Hippocampal formation (tissue), 2 donors: ENCODE measurements around the gene BSN.
A peak's percentile ranks its signal among the peaks of the same experiment; 100 is the strongest.
"Not testable (repeated sequence)": the region's sequence is repeated elsewhere in the genome, so short reads cannot be mapped to it uniquely, and the experiment has no call there.

Experiments used
- DNase-seq, 2 donors: peaks; one replicate each; lab custom pipeline; 2025; lab: John Stamatoyannopoulos, UW

Gene BSN

DNA sequence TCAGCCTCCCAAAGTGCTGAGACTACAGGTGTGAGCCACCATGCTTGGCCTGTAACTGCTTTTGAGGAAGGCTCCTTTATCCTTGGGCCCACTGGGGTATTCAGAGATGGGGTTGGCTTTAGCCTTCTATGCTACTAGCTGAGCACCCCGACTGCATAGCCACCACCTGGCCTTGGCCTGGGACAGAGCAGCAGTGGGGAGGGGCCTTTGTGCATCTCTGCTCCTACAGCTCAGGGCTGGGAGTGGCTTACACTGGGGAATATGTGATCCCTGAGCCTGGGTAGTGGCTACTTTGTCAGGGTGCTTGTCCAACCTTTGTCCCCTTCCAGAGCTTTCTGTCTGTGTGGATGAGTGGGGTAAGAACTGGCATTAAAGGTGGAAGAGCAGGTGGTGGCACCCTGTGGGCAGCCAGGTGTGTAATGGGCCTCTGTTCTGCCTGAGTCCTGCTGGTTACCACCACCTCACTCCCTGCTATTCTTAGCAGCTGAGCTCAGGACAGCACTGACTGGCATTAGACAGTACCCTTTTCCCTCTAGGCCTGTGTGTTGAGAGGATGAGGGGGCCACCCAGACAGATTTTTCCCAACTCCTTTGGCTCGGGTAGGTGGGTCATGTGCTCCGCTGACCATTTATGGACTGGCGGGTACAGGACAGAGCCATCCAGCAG lies 141.2 kb downstream of the BSN start:
- not testable (repeated sequence) for DNase-seq

DNA sequence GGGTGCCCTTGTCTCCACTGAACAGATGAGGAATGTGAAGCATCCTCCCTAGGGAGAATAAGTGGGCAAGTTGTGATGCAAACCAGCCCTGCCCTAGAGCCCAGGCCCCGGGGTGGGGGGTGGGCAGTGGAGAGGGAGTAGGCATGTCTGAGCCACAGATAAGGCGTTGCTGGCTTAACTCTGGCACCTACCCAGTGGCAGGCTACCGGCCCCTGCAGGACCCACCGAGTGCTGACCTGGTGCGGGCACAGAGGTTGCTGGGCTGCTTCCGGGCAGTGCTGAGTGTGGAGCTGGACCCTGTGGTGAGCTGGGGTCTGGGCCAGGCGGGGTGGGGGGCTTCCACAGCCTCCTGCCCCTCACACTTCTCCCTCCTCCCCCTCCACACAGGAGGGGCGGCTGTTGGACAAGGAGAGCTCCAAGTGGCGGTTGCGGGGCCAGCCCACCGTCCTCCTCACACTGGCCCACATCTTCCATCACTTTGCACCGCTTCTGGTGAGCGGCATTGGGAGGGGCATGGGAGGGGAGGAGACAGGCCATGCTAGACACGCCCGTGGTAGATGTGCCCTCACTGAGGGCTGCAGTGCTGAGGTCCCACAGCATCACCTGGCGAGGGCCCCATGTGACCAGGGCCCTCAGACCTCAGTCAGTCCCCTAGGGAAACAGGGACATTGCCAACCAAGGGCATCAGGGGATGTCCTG lies 145.2 kb downstream of the BSN start:
- no peak for DNase-seq

DNA sequence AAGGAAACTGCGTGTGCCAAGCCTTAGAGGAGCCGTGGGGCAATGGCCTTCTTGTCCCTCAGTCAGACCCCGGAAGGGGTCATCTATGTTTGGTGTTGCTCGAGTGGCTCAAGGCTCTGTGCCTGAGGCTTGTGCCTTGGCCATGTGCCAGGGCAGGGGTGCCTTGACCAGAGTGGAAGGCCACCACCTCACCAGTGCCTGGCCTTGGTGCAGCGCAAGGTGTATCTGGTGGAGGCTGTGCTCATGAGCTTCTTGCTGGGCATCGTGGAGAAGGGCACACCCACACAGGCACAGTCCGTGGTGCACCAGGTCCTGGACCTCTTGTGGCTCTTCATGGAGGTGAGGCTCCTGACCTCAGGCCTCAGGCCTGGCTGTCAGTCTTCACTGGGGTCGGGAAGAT lies 145.7 kb downstream of the BSN start:
- DNase-seq = no peak

DNA sequence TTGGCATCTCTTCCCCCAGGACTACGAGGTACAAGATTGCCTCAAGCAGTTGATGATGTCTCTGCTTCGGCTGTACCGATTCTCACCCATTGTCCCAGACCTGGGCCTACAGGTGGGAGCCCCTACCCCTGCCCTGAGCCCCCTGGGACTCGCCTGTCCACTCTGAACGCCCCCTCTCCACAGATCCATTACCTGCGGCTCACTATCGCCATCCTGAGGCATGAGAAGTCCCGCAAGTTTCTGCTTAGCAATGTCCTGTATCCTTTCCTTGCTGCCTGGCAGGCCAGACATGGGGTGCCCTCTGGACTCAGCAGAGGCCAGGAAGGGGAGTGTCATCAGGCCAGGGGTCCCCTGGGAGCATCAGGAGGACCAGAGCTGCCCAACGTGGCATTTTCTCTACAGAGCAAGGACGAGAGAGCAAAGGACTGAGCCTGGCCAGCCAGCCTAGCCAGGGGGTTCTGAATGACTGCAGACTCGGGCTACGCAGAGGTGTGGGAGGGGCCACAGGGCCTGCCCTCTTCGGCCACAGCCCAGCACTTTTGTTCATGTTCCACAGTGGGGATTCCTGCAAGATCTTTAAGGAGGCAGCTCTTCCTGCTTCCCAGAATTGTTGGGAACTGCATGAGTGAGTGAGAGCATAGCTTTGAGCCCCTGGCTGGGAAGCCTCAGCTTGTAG lies 146.3 kb downstream of the BSN start:
- DNase-seq = no peak

DNA sequence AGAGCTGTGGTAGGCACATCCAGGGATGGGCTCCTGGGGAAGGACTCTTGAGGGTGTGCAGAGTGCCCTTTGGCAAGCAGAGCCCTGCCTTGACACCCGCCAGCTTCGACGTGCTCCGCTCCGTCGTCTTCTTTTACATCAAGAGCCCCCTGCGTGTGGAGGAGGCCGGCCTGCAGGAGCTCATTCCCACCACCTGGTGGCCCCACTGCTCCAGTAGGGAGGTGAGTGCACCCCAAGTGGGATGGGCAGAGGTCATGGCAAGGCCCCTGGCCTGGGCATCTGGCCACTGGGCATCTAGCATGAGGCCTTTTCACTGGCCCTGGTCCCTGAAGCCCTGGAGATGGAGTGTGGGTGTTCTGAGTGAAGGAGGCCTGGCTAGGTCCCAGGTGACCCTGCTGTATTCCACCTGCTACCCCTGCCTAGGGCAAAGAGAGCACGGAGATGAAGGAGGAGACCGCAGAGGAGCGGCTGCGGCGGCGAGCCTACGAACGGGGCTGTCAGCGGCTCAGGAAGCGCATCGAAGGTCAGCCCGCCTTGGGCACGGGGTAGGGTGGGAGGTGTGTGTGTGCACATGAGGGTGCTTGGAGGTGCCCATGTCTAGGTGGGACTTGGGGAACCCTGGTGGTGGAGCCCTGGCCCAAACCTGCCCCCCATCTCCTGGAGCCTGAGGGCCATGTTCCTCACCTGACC lies 147.3 kb downstream of the BSN start:
- no peak for DNase-seq

DNA sequence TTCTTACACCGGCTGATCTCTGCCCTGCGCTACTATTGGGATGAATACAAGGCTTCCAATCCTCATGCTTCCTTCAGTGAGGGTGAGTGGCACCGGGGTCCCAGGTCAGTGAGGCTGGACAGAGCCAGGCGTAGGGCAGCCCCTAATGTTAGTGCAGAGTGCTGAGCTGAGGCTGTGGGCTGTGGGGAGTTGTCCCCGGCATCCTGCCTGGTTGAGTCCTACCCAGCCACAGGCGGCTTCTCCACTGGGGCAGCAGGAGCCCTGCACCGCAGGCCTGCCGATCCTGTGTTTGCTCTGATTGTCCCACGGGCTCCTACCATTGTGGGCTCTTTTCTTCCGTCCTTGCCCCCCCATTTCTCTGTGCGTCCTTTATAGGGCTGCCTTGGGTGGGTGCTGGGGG lies 148.4 kb downstream of the BSN start:
- no peak for DNase-seq

GRCh38 chr3:49703443-49703927 lies 149.2 kb downstream of the BSN start:
- peak in 1 of 2 donors; percentile 31 for DNase-seq

- DNase-seq = no peak
Measured at GRCh38 chr3:49703956-49704355, 149.7 kb downstream of the BSN start.

DNA sequence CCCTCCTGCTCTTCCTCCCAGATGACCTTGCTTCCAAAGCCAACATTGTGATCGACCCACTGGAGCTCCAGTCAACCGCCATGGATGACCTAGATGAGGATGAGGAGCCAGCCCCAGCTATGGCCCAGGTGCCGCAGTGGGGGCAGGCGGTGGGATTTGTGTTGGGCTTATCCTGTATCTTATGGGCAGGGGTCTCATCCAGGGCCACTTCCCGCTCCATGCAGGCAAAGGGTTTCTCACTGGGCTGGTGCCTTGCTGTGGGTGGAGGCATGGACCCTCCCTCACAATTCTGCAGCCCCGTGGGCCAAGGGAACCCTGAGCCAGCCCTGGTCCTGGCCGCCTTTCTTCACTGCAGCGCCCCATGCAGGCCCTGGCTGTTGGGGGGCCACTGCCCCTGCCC lies 150.4 kb downstream of the BSN start:
- DNase-seq = no peak

DNA sequence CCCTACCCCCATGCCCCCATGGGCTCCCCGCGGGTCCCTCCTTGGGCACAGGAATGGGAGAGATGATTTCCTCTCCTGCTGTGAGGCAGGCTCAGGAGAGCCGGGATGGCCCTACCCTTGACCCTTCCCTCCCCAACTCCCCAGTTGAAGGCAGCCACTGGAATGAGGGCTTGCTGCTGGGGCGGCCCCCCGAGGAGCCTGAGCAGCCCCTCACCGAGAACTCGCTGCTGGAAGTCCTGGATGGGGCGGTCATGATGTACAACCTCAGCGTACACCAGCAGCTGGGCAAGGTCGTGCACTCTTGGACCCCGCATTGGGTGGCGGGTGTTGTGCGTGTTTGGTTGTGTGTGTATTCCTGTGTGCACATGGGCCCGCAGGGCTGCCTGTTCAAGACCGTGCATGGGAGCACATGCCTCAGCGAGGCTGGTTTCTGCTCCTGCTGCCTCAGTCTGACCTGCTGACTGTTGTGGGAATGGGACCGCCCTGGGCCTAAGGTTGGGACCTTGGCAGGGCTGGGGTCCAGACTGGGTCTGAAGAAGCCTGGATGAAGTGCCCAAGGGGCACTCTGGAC lies 151.2 kb downstream of the BSN start:
- DNase-seq = no peak

DNA sequence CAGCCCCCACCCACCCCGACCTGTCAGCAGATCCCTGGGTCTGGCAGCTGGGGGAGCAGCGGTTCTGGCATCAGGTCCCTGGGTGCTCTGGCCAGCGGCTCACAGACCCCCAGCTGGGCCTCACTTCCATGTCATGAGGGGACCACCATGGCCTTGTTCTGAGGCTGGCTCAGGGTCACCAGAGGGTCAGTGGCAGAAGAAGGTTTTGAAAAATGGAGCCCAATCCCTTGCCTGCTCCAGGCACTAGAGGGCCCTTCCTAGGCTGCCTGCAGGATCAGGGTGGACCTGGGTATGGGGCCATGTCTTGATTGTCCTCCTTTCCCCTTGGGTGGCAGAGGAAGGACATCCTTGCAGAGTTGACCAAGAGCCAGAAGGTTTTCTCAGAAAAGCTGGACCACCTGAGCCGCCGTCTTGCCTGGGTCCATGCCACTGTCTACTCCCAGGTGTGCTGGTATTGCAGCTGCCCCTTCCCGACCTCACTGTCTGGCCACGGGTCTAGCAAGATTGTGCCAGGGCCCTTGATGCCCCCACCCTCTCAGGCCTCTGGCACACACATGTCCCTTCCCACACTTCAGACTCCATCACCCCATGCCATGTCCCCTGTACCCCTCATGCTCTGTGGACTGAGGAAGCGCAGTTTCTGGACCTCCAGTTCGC lies 152.3 kb downstream of the BSN start:
- DNase-seq = no peak

DNA sequence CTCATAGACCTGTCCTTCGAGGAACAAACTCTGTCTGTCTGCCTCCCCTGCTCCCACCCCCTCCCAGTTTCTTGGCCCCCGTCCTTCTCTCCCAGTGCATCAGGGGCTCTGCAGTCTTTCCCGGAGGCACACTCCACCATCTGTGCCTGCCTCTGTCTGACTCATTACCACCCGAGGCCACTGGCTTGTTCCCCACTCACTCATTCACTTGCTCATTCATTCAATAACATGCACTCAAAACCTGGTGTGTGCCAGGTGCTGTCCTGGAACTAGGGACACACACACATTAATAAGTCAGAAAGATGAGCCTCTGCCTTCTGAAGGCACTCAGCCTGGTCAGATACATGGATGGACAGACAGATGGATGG lies 152.8 kb downstream of the BSN start:
- DNase-seq = no peak

- DNase-seq = no peak
Measured at GRCh38 chr3:49709852-49710251, 155.6 kb downstream of the BSN start.

GRCh38 chr3:49711489-49711888 lies 157.2 kb downstream of the BSN start:
- DNase-seq = no peak

DNA sequence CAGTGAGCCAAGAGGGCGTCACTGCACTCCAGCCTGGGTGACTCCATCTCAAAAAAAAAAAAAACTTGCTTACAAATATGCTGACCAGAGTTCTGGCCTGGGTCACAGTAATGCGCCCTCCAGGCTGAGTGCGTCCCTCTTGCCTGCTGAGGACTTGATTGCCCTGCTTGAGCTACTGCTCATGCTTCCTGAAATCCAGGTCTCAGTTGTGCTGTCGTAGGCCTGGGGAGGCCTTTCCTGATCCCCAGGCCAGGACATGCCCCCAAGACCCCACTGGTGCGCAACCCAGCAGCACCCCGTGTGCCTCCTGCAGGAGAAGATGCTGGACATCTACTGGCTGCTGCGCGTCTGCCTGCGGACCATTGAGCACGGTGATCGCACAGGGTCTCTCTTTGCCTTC lies 157.9 kb downstream of the BSN start:
- DNase-seq = no peak

DNA sequence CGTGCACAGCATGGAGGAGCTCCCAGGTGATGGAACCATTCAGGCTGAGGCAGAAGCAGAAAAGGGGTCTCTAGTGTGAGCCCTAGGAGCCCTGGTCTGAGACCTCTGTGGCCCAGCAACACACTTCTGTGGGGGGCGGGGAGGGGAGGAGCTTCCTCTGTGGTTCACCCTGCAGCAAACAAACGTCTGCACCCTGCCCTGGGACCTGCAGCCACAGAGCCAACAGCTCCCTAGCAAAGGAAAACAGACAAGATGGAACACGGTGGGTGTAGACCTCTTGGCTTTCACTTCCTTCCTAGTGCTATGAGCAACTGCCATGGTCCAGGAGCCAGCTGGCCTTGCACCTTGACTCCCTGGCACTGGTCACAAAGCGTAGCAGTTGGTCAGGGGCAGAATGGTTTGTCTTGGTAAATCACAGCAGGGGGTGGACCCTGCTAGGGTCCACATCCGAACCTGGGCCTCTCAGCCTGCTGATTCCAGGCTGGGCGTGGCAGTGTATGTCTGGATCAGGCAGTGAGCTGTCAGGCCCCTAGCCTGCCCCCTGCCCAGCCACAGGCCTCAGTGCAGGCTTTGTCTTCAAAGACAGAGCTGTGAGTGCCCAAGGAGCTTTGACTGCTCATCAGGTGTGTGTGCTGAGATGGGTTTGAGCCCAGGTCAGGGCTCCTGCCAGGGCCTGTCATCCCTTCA lies 158.5 kb downstream of the BSN start:
- DNase-seq = no peak

DNA sequence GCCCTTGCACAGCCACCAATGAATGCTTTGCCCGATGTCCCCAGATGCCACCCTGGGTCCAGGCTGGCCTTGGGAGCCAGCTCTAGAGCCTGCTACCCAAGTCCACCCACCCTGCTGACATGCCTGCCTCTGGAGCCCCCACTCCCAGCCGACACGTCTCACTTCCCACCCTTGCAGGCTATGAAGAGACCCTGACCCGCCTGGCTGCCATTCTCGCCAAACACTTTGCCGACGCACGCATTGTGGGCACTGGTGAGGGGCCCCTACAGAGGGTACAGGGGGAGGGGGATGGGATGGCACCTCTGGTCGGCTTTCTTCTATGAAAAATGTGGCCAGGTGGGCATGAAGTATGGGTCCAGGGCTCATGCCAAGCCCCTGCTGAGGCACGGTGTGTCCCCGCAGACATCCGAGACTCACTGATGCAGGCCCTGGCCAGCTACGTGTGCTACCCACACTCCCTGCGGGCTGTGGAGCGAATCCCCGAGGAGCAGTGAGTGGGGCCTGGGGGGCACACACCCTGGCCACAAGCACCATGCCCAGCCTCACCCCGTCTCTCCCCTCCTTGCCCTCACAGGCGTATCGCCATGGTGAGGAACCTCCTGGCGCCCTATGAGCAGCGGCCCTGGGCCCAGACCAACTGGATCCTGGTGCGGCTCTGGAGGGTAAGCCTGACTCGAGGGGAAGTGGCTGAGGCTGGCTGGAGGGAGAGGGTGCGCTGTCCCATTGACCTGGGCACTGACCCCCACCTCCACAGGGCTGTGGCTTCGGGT lies 159.2 kb downstream of the BSN start:
- no peak for DNase-seq

- DNase-seq = no peak
Measured at GRCh38 chr3:49714728-49715550, 160.7 kb downstream of the BSN start.

DNA sequence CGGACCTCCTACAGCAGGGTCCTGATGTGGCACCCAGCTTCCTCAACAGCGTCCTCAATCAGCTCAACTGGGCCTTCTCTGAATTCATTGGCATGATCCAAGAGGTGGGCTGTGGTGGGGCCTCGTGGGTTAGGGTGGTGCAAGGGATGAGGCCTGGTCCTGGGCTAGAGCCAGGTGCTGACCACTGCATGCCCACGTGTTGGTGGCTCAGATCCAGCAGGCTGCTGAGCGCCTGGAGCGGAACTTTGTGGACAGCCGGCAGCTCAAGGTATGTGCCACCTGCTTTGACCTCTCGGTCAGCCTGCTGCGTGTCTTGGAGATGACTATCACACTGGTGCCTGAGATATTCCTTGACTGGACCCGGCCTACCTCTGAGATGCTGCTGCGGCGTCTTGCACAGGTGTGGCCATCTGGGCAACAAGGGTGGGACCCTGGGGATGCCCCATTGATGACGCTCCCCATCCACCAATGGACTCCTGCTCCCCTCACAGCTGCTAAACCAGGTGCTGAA lies 161.4 kb downstream of the BSN start:
- no peak for DNase-seq
